GM19035 (cell line): ENCODE measurements around the gene MTHFSD.

Source experiments
- ATAC-seq: cut with Tn5 transposase; IDR thresholded peaks from one replicate; pipeline ENCODE4 v1.9.1; 2021; ENCODE audit not compliant: unreplicated experiment

Gene MTHFSD

DNA sequence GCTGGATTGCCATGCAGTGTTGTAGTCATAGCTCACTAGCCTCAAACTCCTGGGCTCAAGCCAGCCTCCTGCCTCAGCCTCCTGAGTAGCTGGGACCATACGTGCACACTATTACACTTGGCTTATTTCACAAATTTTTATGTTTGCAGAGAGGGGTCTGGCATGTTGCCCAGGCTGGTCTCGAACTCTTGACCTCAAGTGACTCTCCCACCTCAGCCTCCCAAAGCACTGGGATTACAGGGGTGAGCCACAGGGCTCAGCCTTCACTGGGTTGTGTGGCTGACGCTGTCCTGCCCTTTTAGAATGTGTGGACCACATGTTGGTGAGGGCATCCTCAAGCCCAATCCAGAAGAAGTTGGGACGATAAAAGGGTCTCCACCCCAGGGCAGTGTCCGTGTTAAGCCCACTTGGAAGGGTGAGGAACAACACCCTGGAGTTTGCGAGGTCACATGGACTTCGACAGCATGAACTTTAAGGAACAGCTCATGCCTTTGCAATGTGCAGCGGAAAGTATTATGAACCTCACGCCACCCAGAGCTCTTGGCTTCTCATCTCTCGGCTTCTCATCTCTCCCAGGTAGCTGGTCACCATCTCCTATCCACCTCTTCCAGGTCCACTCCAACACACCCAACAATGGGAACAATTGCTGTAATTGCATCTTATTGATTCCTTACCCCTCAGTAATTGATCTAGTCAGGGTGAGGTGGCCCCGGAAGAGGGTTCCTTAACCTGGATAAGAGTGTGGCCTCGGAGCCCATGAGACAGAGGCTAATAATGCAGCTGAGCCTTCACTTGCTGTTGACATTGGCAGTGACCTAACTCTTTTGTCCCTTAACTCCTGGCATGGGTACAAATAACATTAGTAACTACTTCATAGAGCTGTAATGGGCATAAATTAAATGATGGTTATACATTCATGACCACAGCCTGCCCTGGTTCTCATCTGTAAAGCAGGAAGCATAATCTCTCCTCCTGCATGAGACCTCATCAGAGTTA lies 30.0 kb upstream of the MTHFSD start:
- ATAC-seq, result no peak

DNA sequence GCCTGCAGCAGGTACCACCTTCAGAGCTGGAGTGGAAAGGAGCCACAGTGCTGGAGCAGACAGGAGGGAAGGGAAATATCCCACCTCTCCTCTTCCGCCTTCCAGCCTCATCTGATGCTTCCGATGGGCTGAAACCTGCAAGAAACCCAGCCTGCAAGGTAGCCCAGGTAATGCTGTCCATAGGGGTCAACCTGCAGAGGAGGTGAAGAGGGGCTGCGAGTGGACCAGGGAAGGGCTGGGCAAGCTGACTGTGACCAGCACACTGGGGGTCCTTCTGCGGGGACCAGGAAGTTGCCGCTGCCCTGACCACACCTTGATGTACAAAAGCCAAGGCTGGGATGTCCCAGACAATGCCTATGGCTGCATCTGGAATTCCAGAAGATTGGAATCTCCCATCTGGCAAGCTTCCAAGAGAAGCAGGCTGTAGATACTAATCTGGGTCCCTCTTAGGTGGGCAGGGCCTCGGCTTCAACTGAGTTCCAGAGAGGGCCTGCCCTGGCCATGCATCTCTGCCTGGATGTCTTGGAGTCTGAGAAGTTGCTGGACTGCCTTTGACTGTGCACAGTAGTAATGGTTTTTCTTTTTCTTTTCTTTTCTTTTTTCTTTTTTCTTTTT lies 29.1 kb upstream of the MTHFSD start:
- no peak for ATAC-seq

DNA sequence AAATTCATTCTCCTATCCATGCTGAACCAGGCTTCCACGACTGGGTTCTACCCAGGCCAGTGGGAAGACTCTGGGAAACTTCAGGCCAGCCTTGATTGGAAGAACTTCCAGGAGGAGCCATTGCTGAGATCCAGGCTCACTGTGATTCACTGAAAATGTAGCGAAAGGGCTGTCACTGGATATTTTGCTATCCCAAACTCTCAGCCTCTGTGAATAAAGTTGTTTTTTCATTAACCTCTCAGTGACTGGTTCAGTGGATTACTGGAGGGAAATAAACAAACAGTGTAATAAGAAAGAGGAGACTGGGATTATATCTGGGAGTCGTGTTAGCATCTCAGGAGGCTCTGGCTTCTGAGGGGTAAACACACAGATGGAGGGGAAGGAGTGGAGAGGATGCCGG lies 26.4 kb upstream of the MTHFSD start:
- ATAC-seq, result no peak

DNA sequence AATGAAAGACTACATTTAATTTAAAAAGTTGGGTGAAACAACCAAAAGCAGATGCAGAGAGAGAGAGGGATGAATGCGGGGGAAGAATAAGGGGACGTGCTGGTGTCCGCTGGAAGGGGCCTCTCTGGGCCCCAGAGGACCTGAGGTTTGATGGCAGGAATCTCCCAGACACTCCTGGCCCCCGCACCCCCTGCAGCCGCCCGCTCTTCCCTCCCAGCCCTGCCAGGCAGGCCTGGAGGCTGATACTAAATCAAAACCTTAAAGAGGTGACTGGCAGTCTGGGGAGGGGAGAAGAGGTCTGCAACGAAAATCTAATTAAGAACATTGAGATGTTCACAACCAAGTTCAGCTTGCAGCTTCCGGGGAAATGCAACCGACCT lies 25.7 kb upstream of the MTHFSD start:
- no peak for ATAC-seq

DNA sequence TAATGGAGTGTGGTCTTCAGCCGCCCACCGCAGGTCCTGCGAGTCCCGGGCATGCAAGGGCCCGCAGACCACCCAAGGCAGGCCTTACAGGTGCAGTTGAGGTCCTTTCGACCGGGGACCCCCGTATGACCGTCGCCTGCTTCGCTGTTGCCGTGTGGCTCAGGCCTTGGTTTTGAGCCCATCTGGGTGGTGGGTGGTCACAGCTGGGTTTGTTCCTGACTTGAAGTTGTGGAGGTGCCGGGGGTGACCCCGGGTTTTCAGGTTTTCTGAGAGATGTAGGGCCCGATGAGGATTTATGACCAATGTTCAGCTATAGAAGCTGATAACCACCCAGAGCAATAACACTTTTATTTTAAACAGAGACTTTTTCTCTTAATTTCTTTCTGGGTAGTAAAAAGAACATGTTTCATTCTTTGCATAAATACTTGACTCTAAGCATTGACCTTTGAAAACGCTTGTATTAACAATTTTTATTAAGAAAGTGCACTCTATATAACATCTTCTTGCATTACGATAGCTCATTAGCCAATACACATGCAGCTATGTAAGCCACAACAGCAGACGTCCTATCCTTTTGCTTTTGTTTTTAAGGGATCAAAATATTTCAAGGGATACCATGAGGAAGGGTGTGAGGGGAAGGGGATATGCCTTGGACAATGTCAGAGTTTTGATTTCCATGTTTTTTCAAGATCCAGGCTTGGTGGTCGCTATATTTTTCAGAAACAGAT lies 25.2 kb upstream of the MTHFSD start:
- ATAC-seq, result no peak

DNA sequence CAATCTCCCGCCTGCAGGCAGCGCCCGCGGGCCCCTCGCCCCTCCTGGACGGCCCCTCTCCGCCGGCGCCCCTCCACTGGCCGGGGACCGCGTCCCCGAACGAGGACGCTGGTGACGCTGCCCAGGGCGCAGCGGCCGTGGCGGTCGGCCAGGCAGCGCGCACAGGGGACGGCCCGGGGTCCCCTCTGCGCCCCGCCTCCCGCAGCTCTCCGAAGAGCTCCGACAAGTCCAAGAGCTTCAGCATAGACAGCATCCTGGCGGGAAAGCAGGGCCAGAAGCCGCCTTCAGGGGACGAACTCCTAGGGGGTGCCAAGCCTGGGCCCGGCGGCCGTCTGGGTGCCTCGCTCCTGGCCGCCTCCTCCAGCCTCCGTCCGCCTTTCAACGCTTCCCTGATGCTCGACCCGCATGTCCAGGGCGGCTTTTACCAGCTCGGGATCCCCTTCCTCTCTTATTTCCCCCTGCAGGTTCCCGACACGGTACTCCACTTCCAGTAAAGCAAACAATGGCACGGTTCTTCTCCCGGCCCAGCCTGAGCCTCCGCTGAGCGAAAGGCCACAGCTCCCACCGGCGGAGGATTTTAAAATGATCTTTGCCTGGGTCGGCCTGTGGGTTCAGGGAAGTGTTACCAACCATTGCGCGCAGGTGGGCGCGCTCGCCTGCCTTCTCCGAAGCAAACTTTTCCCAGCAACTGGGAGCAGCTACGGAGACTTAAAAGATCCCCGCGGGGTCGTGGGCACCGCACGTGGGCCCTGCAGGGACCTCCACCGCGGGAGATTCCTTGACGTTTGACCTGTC lies 24.4 kb upstream of the MTHFSD start:
- no peak for ATAC-seq

DNA sequence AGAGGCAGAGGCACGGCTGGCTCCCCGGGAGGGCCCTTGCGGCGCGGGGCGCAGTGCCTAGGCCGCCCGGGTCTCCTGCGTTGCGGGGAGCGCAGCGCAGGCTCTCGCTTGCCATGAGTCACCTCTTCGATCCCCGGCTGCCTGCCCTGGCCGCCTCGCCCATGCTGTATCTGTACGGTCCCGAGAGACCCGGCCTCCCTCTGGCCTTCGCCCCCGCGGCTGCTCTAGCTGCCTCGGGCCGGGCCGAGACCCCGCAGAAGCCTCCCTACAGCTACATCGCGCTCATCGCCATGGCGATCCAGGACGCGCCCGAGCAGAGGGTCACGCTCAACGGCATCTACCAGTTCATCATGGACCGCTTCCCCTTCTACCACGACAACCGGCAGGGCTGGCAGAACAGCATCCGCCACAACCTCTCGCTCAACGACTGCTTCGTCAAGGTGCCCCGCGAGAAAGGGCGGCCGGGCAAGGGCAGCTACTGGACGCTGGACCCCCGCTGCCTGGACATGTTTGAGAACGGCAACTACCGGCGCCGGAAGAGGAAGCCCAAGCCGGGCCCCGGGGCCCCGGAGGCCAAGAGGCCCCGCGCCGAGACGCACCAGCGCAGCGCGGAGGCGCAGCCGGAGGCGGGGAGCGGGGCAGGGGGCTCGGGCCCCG lies 23.7 kb upstream of the MTHFSD start:
- ATAC-seq, result no peak

DNA sequence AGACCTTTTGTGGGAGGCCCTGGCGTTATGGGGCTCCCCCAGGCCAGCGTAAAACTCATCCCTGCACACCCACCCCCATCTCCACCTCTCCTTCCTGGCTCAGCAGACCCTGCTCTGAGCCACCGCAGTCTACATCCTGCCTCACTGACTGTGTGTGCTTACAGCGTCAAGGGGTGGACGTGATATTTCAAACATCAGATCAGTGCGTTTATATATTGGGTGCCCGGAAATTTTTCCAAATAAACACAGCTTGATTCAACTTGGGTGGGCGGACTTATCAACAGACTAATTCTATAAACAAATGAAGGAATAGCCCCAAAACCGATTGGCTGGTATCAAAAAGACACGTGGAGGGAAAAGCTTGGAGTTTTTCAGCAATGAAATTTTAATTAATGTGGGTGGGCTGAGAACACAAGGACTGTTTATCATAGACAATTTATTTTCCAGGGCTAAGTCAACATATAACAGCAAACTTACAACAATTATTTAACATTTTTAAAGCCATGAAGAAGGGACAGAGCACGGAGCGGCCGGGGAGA lies 23.1 kb upstream of the MTHFSD start, which contains the start of gene FOXL1:
Gene FOXL1 (plus strand): TSS at position 489 of the 539 bp plus-strand sequence. CDS start 175 bp downstream, outside the sequence.
- no peak for ATAC-seq

DNA sequence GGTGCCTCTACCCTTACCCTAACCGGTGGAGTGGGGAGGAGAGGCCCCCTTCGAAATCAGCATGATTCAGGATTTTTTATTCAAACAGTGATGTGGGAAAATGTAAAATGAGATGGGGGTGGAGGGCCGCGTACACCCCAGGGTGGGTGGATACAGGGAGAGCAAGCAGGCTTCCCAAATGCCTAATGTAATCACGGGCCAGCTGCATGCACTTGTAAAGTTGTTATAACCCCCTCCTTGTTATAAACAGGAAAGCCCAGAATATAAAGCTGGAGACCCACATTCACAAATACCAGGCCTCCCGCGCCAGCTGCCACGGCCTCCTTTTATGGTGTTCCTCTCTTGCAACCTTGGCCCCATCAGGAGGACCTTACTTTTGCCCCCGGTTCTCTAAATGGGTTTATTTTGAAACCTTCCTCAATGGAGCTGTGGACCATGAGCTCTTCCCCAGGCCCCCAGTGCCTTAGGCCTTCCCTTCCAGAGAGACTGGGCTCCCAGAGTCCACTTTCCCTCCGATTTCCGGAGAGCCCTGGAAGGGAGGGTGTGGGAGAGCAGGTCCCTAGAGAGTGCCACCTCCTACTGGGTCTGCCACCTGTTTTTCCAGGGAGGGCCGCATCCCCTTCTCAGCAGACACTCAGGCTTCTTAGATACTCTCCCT lies 22.4 kb upstream of the MTHFSD start:
- ATAC-seq, result no peak

DNA sequence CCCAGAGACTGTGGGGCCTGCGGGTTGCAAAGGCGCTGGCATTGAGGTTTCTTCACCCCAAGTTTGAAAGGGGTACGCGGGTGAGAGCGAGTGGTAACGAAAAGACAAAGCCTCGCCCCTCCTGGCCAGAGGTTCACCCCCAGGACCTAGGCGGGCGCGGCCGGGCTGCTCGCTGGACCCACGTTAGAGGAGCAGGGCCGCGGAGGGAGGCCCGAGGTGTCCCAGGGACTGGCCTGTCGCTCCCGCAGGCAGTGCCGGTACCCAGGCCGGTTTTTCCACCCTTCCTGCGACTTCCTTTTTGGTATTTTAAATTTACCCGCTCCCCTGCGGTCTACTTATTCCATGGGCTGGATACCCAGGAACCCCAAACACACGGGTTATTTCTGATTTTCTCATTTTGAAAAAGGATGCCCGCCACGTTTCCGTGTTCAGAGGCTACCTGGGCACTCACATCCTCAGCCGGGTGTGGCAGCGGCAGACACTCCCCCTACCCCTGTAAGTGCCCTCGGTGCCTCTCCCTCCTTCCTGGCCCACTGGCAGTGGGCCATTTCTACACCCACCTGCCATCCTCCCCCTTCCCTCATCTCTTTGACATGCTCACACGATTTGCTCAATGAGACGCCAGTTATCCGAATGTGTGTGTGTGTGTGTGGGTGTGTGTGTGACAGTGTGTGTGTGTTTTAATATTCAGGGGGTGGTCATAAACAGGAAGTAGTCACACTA lies 21.7 kb upstream of the MTHFSD start:
- no peak for ATAC-seq

DNA sequence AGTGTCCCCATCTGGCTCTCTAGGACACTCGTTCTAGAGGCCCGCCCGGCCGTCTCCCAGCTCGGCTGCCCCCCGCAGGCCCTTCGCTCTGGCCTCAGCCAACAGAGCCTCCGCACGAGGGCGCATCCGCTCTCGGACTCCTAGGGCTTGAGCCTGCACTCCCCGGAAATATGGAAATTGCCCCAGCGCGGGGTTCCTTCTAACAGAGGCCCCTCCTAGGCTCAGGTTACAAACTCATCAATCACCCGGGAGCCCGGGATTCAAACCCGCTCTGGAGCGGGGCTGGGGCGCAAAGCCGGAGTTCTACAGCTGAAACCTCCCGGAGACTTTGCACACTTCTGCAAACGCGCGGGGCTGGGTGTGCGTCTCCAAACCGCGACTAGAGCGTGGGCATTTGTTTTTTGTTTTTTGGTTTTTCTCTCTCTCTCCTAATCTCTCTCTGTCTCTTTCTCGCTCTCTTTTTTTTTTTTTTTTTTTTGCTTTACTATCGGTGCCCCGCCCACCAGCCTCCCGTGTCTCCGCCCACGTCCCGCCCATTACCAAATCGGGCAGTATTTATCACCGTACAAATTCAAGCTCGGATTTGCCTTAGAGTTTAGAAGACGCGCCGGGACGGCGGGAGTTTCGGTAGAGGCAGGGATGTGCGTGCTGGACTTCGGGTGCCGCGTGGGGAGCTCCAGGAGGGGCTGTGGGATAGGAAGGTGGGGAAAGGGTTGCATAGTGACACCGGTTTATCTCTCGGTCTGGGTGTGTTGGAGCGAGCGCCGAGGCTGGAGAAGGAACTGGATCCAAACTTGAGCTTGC lies 20.9 kb upstream of the MTHFSD start:
- no peak for ATAC-seq

DNA sequence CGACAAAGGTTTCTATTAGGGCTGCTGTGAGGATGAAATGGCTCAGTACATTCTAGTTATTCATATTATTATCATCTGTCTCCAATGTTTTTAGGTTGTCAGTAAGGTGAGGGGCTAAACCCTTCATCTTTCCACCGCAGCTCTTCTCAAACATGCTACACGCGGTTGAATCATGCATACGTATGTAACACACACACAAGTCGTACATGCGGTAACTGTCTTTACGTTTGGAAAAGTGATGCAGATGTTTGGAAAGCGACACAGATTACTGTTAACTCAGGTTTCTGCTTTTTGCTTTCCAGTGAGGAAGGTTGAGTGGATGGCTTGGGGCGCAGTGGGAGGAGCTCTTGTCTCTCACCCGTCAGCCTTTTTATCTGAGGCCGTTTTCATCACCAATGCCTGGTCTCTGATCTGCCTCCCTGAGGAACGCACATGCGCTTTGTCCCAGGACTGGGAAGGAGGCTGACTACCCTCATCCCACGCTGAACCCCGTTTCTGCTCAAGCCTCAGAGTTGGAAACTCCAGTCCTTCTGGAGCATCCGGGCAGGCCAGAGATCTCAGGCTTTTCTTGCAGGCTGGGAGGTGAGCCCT lies 20.2 kb upstream of the MTHFSD start:
- no peak for ATAC-seq

DNA sequence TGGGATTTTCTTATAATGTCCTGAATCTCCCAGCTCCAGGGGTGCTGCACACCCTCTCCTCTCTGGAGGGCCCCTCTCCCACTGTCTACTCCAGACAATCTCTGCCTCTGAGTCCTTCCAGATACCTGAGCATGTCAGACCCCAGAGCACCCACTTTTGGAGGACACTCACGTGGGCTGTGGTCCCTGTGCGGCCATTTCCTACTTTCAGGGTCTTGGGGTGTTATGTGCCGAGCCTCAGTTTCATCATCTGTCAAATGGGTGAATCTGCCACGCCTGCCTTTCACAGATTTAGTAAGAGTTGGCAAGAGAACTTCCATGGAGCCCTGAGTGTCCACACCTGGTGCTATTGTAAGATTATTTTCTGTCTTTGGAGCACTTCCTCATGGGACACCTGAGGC lies 19.6 kb upstream of the MTHFSD start:
- no peak for ATAC-seq

DNA sequence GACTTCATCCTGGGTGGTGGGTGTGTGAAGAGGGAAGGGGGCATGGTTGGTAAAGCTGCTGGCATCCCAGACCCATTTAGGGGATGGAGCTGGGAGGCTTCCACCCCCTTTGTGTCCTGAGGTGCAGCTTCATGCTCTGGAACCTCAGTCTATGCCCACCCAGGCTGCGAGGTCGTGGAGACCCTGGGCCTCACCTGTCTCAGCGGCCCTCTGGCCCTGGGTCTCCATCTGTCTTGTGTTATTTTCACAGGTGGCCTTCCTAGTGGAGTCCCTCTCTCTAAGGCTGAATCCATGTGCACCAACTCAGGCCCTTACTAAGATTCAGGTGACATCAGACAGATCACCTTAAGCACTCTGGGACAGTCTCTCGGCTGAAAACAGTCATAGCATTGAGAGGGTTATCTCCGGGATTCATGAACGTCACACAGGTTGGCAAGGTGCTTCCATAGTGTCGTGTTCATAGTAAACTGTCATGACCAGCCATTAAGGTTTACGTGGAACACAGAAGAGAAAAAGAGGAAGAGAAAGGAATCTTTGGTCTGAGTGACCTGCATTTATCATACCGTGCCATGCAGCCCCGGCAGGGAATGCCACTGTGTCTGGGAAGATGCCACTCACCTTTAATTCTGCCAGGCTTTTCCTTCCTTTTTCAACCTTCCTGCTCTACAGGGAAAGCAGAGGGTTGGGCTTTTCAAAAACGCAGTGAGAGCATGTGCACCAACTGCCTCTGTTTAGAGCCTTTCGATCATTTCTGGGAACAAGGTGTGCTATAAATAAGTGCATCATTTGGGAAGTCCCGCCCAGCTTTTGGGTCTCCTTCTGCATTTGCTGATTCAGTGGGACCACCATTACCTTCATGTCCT lies 18.8 kb upstream of the MTHFSD start:
- ATAC-seq, result no peak

DNA sequence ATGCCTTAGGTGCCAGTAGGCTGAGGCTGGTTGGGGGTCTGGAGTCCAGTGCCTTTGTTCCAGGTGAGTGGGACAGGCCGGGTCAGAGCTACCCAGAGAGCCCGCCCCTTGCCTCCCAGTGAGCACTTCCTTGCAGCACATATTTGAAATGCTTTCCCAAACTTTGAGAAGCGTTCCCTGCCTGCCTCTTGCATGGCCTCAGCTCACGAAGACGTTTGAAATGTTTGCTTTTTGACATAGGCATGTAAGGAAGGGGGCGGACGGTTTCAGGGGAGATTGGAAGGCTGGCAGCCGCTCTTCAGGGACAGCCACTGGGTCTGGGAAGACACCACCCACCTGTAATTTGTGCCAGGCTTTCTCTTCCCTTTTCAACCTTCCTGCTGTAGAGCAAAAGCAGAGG lies 18.2 kb upstream of the MTHFSD start:
- no peak for ATAC-seq

DNA sequence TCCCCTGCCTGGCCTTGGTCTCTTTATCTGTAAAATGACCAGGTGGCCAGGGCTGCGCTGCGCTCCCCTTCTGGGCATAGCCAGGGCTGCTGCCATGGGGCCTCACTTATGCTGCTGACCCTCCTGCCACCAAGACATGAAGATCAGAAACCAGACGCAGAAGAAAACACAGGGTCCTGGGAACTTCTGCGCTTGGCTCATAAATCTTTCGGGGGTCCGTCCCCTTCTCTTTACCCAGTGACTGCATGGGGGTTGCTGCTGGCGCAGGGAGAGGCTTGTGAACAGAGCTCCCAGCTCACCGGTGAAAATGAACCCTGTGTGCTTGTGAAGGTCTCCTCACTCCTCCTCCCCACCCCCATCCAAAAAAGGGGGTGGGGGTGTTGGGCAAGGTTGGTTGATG lies 17.6 kb upstream of the MTHFSD start:
- ATAC-seq, result no peak

DNA sequence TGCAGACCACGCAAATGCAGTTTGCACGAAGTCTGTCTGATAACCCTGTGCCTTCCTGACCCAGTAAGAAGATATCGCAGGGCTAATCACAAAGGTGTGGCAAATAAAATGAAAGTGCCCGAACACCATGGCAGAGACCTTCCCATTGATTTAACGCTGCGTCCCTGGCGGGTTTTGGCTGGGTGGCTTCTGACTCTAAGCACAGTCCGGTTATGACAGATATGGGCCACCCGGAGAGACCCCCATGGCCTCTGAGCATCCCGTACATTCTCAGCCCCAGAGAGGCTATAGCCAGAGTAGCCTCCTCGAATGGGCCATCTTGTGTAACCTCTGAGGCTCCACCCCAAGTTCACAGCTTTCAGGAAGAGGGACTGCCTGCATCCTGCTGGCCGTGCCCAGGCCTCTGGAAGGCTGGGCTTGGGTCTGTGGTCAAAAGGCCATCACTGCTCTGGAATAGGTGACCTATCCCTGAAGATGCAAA lies 17.0 kb upstream of the MTHFSD start:
- no peak for ATAC-seq
